Activated naive CD4-positive, alpha-beta T cell treated with anti-CD3 and anti-CD28 coated beads, Interleukin-2, amount 50 U/mL, for 24 hours (primary cell): ENCODE results near the gene AMER3.

Source experiments
- H3K27ac Mint-ChIP-seq: one replicate; pipeline ENCODE4 v1.8.0; 2021; ENCODE audit warnings: mild to moderate bottlenecking, mixed read lengths
- H3K27me3 Mint-ChIP-seq: one replicate; pipeline ENCODE4 v1.8.0; 2021; ENCODE audit warnings: mixed read lengths
- H3K36me3 Mint-ChIP-seq: one replicate; pipeline ENCODE4 v1.8.0; 2021; ENCODE audit warnings: mixed read lengths
- H3K4me1 Mint-ChIP-seq: one replicate; pipeline ENCODE4 v1.8.0; 2021; ENCODE audit warnings: mixed read lengths
- H3K4me3 Mint-ChIP-seq: one replicate; pipeline ENCODE4 v1.8.0; 2021; ENCODE audit warnings: mild to moderate bottlenecking, mixed read lengths
- H3K9me3 Mint-ChIP-seq: one replicate; pipeline ENCODE4 v1.8.0; 2021; ENCODE audit warnings: mixed read lengths

The AMER3 gene

GRCh38 chr2:130737592-130737991, 17.7 kb upstream of the AMER3 start:
- Mint-ChIP-seq H3K36me3 (no peaks in the 10 kb centered on the region), H3K4me1 (no peaks in the 10 kb centered on the region), H3K4me3 (no peak overlapping the region), H3K27me3 (peaks cover 9% of the 10 kb centered on the region), H3K9me3 (peaks cover 9% of the 10 kb centered on the region), H3K27ac (no peak overlapping the region)

DNA sequence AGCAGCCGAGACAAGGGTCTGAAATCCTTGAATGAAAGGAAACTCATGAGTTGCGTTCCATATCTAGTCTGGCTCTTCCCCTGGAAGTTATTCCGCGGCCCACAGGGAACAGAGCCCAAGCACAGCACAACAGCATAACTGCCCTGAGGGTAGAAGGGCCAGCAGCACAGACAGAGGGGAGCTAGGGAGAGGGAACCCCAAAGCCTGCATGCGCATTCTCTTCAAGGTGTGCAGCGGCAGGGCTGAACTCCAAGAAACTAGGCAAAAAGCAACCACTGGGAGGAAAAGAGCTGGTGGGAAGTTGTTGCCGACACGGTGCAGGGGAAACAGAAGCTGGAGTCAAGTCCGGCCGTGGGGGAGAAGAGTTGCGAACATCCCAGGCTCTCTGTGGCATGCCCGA, 14.7 kb upstream of the AMER3 start:
- H3K27me3 Mint-ChIP-seq: peaks cover 18% of the 10 kb centered on the region
- H3K4me1 Mint-ChIP-seq: no peaks in the 10 kb centered on the region

GRCh38 chr2:130743278-130743677, 12.1 kb upstream of the AMER3 start:
- H3K27ac Mint-ChIP-seq: no peak overlapping the region
- no peaks in the 10 kb centered on the region for H3K36me3 Mint-ChIP-seq
- no peaks in the 10 kb centered on the region for H3K4me1 Mint-ChIP-seq
- H3K9me3 Mint-ChIP-seq: no peaks in the 10 kb centered on the region
- H3K27me3 Mint-ChIP-seq: peaks cover 17% of the 10 kb centered on the region
- no peak overlapping the region for H3K4me3 Mint-ChIP-seq

More for the DNA sequence above, 14.7 kb upstream of the AMER3 start:
- no peak overlapping the region for H3K4me3 Mint-ChIP-seq
- H3K27ac Mint-ChIP-seq: no peak overlapping the region
- no peaks in the 10 kb centered on the region for H3K36me3 Mint-ChIP-seq
- no peaks in the 10 kb centered on the region for H3K9me3 Mint-ChIP-seq

DNA sequence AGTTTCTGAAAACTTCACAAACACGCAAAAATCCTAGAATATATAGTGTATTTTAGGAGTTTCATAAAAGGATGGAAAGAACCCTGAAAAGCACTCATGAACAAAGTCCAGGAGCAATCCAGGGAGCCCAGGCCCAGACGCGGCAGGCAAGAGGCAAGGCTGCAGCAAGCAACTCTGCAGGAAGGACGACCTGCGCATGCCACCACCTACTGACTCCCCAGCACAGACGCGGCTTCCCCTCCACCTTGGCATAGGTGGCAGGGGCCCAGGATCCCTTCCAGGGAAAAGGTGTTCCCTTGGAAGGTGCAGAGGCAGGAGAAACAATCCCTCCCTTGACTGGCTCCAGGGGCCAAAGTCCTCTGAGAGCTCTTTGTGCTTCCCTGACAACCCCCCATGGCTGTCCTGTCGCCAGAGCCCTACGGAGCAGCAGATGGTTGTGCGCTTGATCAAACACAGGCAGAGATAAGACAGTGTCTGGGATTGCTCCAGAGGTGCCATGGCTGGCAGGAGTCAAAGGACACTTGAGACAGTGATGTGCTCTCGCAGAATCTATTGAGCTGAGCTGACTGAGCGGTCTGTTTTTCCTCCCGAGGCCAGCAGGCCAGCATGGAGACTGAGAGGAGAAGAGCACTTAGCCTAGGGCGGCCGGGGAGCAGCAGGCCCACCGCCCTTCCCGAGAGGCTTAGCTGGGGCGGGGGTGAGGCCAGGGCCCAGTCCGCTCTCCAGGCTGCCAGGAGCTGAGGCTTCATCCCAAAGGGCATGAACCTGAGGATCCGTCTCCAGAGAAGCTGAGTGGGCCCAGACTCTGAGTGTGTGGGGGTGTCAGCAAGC, 10.8 kb upstream of the AMER3 start:
- no peak overlapping the region for H3K27ac Mint-ChIP-seq
- H3K27me3 Mint-ChIP-seq: peaks cover 16% of the 10 kb centered on the region
- H3K4me1 Mint-ChIP-seq: no peaks in the 10 kb centered on the region
- no peaks in the 10 kb centered on the region for H3K36me3 Mint-ChIP-seq
- no peak overlapping the region for H3K4me3 Mint-ChIP-seq
- H3K9me3 Mint-ChIP-seq: no peaks in the 10 kb centered on the region

DNA sequence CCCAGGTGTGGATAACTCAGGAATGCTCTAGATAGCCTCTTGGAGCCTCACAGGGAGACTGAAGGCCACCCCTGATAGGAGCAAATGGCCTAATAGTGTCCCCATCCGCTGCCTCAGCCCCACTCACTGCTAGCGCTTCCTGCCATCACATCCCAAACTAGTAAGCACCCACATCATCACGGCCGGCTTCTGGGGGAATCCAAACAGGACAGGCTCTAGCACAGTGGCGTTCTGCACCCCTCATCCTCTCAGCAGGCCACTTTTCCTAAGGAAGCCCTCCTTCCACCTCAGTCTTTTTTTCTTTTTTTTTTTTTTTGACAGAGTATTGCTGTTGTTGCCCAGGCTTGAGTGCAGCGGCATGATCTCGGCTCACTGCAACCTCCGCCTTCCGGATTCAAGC, 6.3 kb upstream of the AMER3 start:
- Mint-ChIP-seq H3K9me3 (no peaks in the 10 kb centered on the region), H3K27me3 (peaks cover 22% of the 10 kb centered on the region), H3K36me3 (no peaks in the 10 kb centered on the region), H3K4me3 (no peak overlapping the region), H3K4me1 (no peaks in the 10 kb centered on the region), H3K27ac (no peak overlapping the region)

DNA sequence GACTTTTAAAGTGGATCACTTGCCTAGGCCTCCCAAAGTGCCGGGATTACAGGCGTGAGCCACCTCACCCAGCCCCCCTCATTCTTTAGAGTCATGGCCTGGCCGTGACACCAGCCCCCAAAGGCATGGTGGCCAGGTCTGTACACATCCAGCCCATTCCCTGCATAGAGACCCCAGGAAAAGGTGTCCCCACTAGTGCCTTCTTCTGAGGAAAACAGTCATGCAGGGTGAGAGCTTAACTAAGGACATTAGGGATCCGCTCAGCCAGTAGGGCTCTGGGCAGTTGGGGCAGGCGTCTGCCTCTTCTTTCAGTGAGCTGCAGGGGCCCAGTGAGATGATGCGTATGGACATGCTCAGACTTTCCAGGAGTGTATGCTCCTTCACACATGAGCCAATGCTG, 5.7 kb upstream of the AMER3 start:
- H3K27ac Mint-ChIP-seq: no peak overlapping the region
- no peaks in the 10 kb centered on the region for H3K36me3 Mint-ChIP-seq
- no peaks in the 10 kb centered on the region for H3K9me3 Mint-ChIP-seq
- peaks cover 2% of the 10 kb centered on the region for H3K4me1 Mint-ChIP-seq
- peaks cover 21% of the 10 kb centered on the region for H3K27me3 Mint-ChIP-seq
- H3K4me3 Mint-ChIP-seq: no peak overlapping the region

GRCh38 chr2:130754811-130755210, 529 bp upstream of the AMER3 start:
- Mint-ChIP-seq H3K4me1 (peaks cover 19% of the 10 kb centered on the region), H3K36me3 (no peaks in the 10 kb centered on the region), H3K4me3 (peak overlapping the region; percentile 44), H3K27me3 (peaks cover 41% of the 10 kb centered on the region), H3K27ac (no peak overlapping the region), H3K9me3 (no peaks in the 10 kb centered on the region)

DNA sequence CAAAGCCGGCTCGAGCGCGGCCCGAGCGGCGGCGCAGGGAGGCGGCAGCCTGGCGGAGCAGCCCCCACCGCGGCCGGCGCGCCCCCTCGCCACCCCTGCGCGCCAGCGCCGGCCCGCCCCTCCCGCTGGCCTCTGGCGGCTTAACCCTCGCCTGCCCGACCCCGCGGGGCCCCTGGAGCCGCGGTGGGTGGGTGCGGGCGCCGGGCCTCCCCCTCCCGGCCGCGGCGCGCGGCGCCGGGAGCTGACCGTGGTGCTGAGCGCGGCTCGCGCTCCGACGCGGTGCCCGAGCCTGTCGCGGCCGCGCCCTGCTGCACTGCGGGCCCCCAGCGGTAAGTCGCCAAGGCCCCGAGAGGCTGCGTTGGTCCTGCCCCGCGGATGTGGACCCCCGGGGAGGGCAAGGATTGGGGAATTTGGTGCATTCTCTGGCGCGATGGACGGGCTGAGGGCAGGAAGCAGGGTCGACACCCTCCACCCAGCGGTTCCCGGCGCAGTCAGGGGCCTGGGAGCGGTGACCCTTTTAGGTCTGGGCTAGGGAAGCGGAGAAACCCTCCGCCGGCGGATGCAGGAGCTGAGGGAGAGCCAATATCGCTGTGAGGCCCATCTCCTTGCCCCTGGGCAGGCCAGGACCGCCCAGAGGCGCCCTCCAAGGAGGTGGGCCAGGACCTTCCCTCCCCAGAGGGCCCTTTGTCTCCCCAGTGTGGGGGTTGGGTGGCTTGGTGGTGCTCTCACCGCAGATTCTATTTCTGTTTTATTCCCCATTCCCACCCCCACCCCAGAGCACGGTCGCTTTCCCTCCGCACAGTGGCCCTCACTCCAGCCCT, 923 bp downstream of the AMER3 start:
- H3K9me3 Mint-ChIP-seq: no peaks in the 10 kb centered on the region
- H3K4me3 Mint-ChIP-seq: peak overlapping the region; percentile 71
- H3K27ac Mint-ChIP-seq: no peak overlapping the region
- peaks cover 19% of the 10 kb centered on the region for H3K4me1 Mint-ChIP-seq
- H3K27me3 Mint-ChIP-seq: peaks cover 43% of the 10 kb centered on the region
- no peaks in the 10 kb centered on the region for H3K36me3 Mint-ChIP-seq

GRCh38 chr2:130756874-130757668, 1.7 kb downstream of the AMER3 start:
- peak overlapping the region; percentile 72 for H3K27ac Mint-ChIP-seq
- H3K4me3 Mint-ChIP-seq: peak overlapping the region; percentile 71
- H3K36me3 Mint-ChIP-seq: no peaks in the 10 kb centered on the region
- H3K9me3 Mint-ChIP-seq: no peaks in the 10 kb centered on the region
- peaks cover 46% of the 10 kb centered on the region for H3K27me3 Mint-ChIP-seq
- peaks cover 19% of the 10 kb centered on the region for H3K4me1 Mint-ChIP-seq

- Mint-ChIP-seq H3K27me3 (peaks cover 29% of the 10 kb centered on the region), H3K4me3 (no peak overlapping the region), H3K4me1 (peaks cover 14% of the 10 kb centered on the region), H3K36me3 (no peaks in the 10 kb centered on the region), H3K27ac (no peak overlapping the region), H3K9me3 (no peaks in the 10 kb centered on the region)
These were observed 4.8 kb downstream of the AMER3 start for GRCh38 chr2:130759906-130760753.

DNA sequence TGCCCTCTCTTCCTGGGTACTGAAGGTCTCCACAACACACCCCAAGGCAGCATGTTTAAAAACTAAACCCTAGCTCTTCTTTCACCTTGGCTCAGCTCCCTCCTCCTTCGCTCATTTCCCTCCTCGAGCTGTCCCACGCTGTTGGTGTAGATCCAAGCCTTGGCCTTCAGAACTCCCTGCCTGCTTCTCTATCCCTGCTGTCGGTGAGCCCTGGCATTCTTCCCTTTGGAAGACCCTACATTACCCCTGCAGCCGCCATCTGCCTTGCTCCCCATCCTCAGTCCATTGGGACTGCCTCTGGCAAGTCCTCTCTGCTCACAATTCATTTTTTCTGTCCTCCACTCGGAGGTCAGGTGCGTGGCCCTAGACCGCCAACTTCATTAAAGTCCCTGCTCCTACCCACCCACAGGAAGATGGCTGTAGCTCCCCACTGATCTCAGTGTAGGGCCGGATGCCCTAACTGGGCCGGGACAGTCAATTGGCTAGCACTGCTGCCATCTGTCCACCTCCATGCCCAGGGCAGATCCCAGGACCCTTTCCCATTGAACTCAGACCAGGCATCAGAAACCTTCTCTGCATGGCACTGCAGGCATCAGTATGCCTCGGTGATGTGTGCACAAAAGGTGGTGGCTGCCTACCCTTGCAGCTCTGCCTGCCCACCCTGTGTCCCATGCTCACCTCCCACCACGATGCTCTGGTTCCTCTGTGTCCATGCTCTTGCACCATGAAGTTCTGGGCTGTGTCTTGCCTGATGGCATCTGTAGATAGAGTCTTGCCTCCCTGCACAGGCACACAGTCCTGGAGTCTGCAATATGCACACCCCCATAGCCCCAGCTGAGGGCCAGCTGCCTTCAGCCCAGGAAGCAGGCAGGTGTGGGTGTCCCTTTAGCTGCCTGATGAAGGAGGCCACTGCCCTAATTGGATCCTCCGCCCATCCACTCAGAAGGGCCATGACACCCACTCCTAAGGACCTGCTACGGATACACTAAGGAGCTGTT, 5.7 kb downstream of the AMER3 start:
- no peak overlapping the region for H3K27ac Mint-ChIP-seq
- no peaks in the 10 kb centered on the region for H3K36me3 Mint-ChIP-seq
- H3K4me1 Mint-ChIP-seq: peaks cover 11% of the 10 kb centered on the region
- no peaks in the 10 kb centered on the region for H3K9me3 Mint-ChIP-seq
- H3K27me3 Mint-ChIP-seq: peaks cover 26% of the 10 kb centered on the region
- no peak overlapping the region for H3K4me3 Mint-ChIP-seq

GRCh38 chr2:130762031-130762909, 6.9 kb downstream of the AMER3 start:
- H3K36me3 Mint-ChIP-seq: no peaks in the 10 kb centered on the region
- H3K27ac Mint-ChIP-seq: no peak overlapping the region
- peaks cover 4% of the 10 kb centered on the region for H3K4me1 Mint-ChIP-seq
- peaks cover 24% of the 10 kb centered on the region for H3K27me3 Mint-ChIP-seq
- H3K4me3 Mint-ChIP-seq: no peak overlapping the region
- no peaks in the 10 kb centered on the region for H3K9me3 Mint-ChIP-seq

DNA sequence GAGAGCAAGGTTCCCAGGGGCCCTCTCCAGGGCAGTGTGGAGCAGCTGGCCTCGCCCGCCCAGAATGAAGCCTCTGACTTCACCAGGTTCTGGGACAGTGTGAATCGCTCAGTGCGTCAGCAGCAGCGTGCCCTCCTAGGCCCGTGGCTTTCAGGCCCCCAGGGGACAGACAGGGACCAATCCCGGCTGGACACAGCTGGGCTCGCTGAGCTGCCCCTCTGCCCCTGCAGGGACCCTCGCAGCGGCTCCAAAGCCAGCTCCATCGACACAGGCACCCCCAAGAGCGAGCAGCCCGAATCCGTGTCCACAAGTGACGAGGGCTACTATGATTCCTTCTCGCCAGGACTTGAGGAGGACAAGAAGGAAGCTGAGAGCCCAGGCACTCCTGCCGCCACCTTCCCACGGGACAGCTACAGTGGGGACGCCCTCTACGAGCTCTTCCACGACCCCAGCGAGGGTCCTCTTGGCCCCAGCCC, 7.6 kb downstream of the AMER3 start:
- Mint-ChIP-seq H3K9me3 (no peaks in the 10 kb centered on the region), H3K4me1 (no peaks in the 10 kb centered on the region), H3K27ac (no peak overlapping the region), H3K36me3 (no peaks in the 10 kb centered on the region), H3K4me3 (no peak overlapping the region), H3K27me3 (peaks cover 22% of the 10 kb centered on the region)
